GM13977 (cell line): ENCODE results near the gene TAS2R10.

Experiments
- DNase-seq: peaks from one replicate; pipeline ENCODE4 v3.0.0; 2012; ENCODE audit warnings: low spot score
- in situ Hi-C: fragments of 300-500 bp; cut with MboI; formaldehyde crosslinking; loops from one replicate; pipeline ENCODE4 v1.12.0; 2022; ENCODE audit warnings: low sequenced_read_pairs, low pct_unique_long_range_greater_than_20kb, mixed read lengths, inconsistent platforms; ENCODE audit not compliant: unreplicated experiment
- TF ChIP-seq, protein P1 (sequence below): IDR thresholded peaks from 2 replicates; pipeline ENCODE4 v1.5.1; 2012; ENCODE audit warnings: mild to moderate bottlenecking, control low read depth; ENCODE audit not compliant: insufficient read depth; ENCODE audit errors: extremely low read depth, missing control alignments

TAS2R10 gene, protein sequence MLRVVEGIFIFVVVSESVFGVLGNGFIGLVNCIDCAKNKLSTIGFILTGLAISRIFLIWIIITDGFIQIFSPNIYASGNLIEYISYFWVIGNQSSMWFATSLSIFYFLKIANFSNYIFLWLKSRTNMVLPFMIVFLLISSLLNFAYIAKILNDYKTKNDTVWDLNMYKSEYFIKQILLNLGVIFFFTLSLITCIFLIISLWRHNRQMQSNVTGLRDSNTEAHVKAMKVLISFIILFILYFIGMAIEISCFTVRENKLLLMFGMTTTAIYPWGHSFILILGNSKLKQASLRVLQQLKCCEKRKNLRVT

DNA sequence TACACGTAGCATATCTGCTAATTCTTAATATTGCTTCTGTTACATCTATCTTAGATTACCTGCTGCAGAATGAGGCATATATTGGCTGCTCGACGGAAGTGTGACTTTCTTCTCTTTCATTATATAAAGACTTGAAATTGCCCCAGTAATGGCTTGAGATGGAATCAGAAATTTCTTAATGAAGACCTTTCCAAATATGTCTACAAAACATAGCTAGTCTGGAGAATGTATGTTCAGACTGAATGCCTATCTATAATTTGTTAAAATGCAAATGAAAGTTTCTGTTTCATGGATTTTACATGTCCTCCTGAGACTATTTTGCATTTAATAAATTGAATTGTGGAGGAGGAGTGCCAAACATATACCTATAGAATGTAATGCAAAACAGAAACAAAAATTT is at the start of gene TAS2R10:
TAS2R10 (minus strand) TSS at position 101 of the 400 bp plus-strand sequence; CDS start at position 12, 89 bp downstream.
- DNase-seq: no peak
- in situ Hi-C loops: no loop called here
- TF ChIP-seq, protein P1, sequence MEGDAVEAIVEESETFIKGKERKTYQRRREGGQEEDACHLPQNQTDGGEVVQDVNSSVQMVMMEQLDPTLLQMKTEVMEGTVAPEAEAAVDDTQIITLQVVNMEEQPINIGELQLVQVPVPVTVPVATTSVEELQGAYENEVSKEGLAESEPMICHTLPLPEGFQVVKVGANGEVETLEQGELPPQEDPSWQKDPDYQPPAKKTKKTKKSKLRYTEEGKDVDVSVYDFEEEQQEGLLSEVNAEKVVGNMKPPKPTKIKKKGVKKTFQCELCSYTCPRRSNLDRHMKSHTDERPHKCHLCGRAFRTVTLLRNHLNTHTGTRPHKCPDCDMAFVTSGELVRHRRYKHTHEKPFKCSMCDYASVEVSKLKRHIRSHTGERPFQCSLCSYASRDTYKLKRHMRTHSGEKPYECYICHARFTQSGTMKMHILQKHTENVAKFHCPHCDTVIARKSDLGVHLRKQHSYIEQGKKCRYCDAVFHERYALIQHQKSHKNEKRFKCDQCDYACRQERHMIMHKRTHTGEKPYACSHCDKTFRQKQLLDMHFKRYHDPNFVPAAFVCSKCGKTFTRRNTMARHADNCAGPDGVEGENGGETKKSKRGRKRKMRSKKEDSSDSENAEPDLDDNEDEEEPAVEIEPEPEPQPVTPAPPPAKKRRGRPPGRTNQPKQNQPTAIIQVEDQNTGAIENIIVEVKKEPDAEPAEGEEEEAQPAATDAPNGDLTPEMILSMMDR: no peak

DNA sequence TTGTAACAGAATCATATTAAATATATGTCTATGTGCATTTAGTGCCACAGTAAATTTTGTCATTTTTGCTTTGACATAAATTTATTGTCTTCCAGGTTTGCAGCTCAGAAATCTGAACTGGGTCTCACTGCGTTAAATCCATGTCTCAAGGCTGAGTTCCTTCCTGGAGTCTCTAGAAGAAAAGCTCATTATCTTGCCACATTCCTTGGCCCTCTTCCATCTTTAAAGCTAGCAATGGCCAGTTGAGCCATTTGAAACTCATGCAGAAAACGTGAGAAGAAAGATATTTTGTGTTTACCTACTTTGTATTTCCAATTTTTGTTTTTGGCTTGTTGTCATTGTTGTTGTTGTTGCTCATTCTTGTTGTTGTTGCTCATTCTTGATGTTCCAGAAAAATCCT is 47.2 kb upstream of the TAS2R10 start:
- in situ Hi-C loops: no loop called here
- TF ChIP-seq, protein P1: no peak
- DNase-seq: no peak

DNA sequence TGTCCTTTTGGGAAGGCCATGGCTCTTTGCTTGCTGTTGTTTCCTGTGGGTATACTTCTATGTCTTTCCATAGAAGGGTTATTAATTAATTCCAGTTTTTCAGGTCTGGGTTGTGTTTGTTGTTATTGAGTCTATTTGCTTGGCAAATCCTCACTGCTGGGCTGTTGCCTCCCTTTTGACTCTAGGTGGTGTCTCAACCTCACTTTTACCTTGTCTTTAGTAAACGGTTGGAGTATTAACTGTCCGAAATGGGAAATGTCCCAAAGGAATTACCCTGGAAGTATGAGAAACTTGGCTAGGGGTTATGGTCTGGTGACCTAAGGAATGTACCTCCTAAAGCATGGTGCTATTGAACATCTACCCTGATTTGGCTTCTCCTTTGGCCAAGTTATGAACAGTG is 41.2 kb upstream of the TAS2R10 start:
- TF ChIP-seq, protein P1: peak; percentile 17
- in situ Hi-C loops: no loop called here
- no peak for DNase-seq

DNA sequence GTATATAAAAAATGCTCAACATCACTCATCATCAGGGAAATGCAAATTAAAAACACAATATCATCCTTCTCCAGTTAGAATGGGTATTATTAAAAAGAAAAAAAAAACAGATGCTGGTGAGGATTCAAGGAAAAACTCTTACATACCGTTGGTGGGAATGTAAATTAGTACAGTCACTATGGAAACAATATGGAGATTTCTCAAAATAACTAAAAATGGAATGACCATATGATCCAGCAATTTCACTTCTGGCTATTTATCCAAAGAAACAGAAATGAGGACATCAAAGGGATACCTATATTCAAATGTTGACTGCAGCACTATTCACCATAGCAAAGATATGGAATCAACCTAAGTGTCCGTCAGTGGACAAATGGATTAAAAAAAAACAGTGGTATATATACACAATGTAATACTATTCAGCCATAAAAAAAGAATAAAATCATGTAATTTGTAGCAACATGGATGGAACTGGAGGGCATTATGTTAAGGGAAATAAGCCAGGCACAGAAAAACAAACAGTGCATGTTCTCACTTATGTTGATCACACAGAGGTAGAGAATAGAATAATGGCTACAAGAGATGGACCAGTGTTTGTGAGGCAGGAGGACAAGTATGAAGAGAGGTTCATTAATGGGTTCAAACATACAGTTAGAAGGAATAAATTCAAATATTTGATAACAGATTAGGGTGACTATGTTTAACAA is 37.5 kb upstream of the TAS2R10 start:
- in situ Hi-C loops: no loop called here
- no peak for DNase-seq
- TF ChIP-seq, protein P1: no peak

DNA sequence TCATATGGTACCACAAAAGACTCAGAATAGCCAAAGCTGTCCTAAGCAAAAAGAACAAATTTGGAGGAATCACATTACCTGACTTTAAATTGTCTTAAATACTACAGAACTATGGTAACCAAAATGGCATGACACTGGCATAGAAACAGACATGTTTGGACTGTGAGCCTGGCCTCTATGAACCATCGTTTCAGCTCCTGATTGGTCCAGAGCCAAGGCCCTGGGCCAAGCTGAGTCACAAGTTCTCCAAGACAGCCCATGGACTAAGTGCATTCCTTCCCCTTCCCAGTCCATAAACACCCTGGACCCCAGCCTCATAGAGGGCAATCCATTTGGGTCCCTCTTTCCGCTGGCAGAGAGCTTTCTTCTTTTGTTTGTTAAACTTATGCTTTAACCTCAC is 35.2 kb upstream of the TAS2R10 start:
- no peak for DNase-seq
- in situ Hi-C loops: no loop called here
- TF ChIP-seq, protein P1: no peak

DNA sequence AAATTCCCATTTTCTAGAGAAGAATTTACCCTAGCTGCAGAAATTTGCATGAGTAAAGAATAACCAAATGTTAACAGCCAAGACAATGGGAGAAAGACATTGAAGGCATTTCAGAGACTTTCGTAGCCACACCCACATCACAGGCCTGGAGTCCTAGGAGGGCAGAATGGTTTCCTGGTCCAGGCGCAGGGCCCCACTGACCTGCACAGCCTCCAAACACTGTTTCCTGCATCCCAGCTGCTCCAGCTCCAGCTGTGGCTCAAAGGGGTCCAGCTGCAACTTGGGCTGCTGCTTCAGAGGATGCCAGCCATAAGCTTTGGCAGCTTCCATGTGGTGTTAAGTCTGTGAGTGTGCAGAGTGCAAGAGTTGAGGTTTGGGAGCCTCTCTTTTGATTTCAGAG is 29.6 kb upstream of the TAS2R10 start:
- TF ChIP-seq, protein P1: no peak
- no peak for DNase-seq
- in situ Hi-C loops: no loop called here
